CD4-positive, alpha-beta T cell (primary cell): Measurements from ENCODE around the gene CARD19. TPM values are rescaled to one million over a fixed set of nuclear protein-coding genes. Genes with fewer than 3 reads are reported as not detected.

Experiments
- ATAC-seq: fragments of 200-7000 bp; cut with Tn5 transposase; one replicate; pipeline ENCODE4 v1.10.0; 2022; ENCODE audit warnings: mild to moderate bottlenecking; ENCODE audit not compliant: poor library complexity
- CTCF ChIA-PET: fragments of 350-600 bp; sonication (Branson Sonifier 250); formaldehyde crosslinking; loops from one replicate; lab custom pipeline; 2021; ENCODE audit warnings: antibody characterized with exemption, inconsistent platforms; lab: Charles Lee
- POLR2A ChIA-PET: fragments of 350-600 bp; sonication (Branson Sonifier 250); formaldehyde crosslinking; loops from one replicate; lab custom pipeline; 2021; ENCODE audit warnings: antibody characterized with exemption, inconsistent platforms; lab: Charles Lee
- DNase-seq, 14 experiments: peaks; one replicate each; pipeline ENCODE4 v3.0.0-alpha.2; 2013 to 2020; ENCODE audit warnings: mixed read lengths in 2 of 14
- H3K27ac ChIP-seq, 2 donors: one replicate each; pipeline versions ENCODE4 v1.5.1 to v1.7.0; 2013; ENCODE audit warnings: low read length in 2 of 2, low read depth in 1 of 2, mild to moderate bottlenecking in 1 of 2
- H3K27me3 ChIP-seq, 2 experiments: 1 replicate in 1 of 2; 2 replicates in 1 of 2; pipeline versions ENCODE4 v1.6.1 to v1.7.0; 2013; ENCODE audit warnings: low read length in 2 of 2, control low read depth in 1 of 2, mild to moderate bottlenecking in 1 of 2, moderate library complexity in 1 of 2; ENCODE audit not compliant: insufficient read depth in 2 of 2, control insufficient read depth in 1 of 2
- H3K36me3 ChIP-seq: one replicate; pipeline ENCODE4 v1.6.1; 2013; ENCODE audit warnings: low read length, control low read depth; ENCODE audit not compliant: insufficient read depth
- H3K4me1 ChIP-seq: one replicate; pipeline ENCODE4 v1.6.1; 2013; ENCODE audit warnings: low read length, control low read depth; ENCODE audit not compliant: insufficient read depth
- H3K4me3 ChIP-seq: one replicate; pipeline ENCODE4 v1.5.1; 2013; ENCODE audit warnings: mild to moderate bottlenecking, low read length, moderate library complexity
- H3K9me3 ChIP-seq, 2 experiments: 1 replicate in 1 of 2; 2 replicates in 1 of 2; pipeline versions ENCODE4 v1.6.1 to v1.7.0; 2013; ENCODE audit warnings: low read length in 2 of 2, mild to moderate bottlenecking in 2 of 2, control low read depth in 1 of 2, moderate library complexity in 1 of 2; ENCODE audit not compliant: control insufficient read depth in 1 of 2, insufficient read depth in 1 of 2
- H3K27ac Mint-ChIP-seq: one replicate; pipeline ENCODE4 v1.8.0; 2020; ENCODE audit warnings: mixed read lengths
- H3K27me3 Mint-ChIP-seq: one replicate; pipeline ENCODE4 v1.8.0; 2021; ENCODE audit warnings: mixed read lengths
- H3K36me3 Mint-ChIP-seq: one replicate; pipeline ENCODE4 v1.8.0; 2021; ENCODE audit warnings: low read depth, mixed read lengths
- H3K4me1 Mint-ChIP-seq: one replicate; pipeline ENCODE4 v1.8.0; 2021; ENCODE audit warnings: low read depth, mixed read lengths
- H3K4me3 Mint-ChIP-seq: one replicate; pipeline ENCODE4 v1.8.0; 2020; ENCODE audit warnings: mild to moderate bottlenecking, mixed read lengths
- H3K9me3 Mint-ChIP-seq: one replicate; pipeline ENCODE4 v1.8.0; 2020; ENCODE audit warnings: mixed read lengths
- CTCF ChIP-seq: fragments of 200-600 bp; IDR thresholded peaks from one replicate; pipeline ENCODE4 v1.8.0; 2022; ENCODE audit warnings: antibody characterized with exemption, mild to moderate bottlenecking
- intact Hi-C, 2 experiments: fragments of 100-400 bp; cut with DNase I in 1 of 2; cut with micrococcal nuclease in 1 of 2; formaldehyde crosslinking; loops; one replicate each; pipeline versions ENCODE4 v1.15.1 to v1.9.0; 2023 to 2025; cut with DNase I, micrococcal nuclease
- total RNA-seq, 174 experiments: library from RNA in 2 of 174; stranded (reverse) in 2 of 174; gene quantifications; one replicate each; pipeline ENCODE4 v1.2.3 and lab custom pipeline; 2021 to 2026

CARD19 gene
- total RNA-seq, 2 experiments from 2014 or later: 38.8 to 39.2 TPM

- CTCF ChIA-PET: no interaction called here
- DNase-seq: no peak
- no peak overlapping the region for H3K27ac Mint-ChIP-seq
Observed at GRCh38 chr9:93151097-93151784, 55.2 kb downstream of the CARD19 start.

GRCh38 chr9:93154293-93154903 lies 58.4 kb downstream of the CARD19 start:
- H3K27me3 ChIP-seq: no peaks in the 10 kb centered on the region
- intact Hi-C loops: loop anchor here in 1 of 2 experiments (5.0 kb wide), 1 partner anchor 408 kb away; no protein-coding TSS in a partner anchor
- ChIA-PET POLR2A (no interaction called here), CTCF (interaction anchor here (0.6 to 2.1 kb wide), 7 partner anchors 15 to 314 kb away, joined by 3 to 9 read pairs (median 4); partner anchors contain the start of gene NINJ1)
- no peak overlapping the region for H3K27ac ChIP-seq
- Mint-ChIP-seq H3K4me3 (no peak overlapping the region), H3K4me1 (peaks cover 14% of the 10 kb centered on the region), H3K27me3 (no peaks in the 10 kb centered on the region), H3K36me3 (no peaks in the 10 kb centered on the region), H3K27ac (no peak overlapping the region), H3K9me3 (no peaks in the 10 kb centered on the region)
- no peaks in the 10 kb centered on the region for H3K9me3 ChIP-seq
- DNase-seq: peak in 8 of 14 experiments; percentile 26 to 67 (median 37)
- H3K36me3 ChIP-seq: no peaks in the 10 kb centered on the region
- peaks cover 7% of the 10 kb centered on the region for H3K4me1 ChIP-seq
- peak; percentile 36 for TF ChIP-seq CTCF
- ATAC-seq: peak; percentile 79
- H3K4me3 ChIP-seq: no peak overlapping the region

More at GRCh38 chr9:93151097-93151784, 55.2 kb downstream of the CARD19 start:
- no peak overlapping the region for H3K27ac ChIP-seq
- no peaks in the 10 kb centered on the region for H3K36me3 ChIP-seq
- no peak for ATAC-seq
- POLR2A ChIA-PET: no interaction called here
- peaks cover 3% of the 10 kb centered on the region for H3K9me3 Mint-ChIP-seq
- H3K27me3 ChIP-seq: no peaks in the 10 kb centered on the region
- H3K4me1 Mint-ChIP-seq: peaks cover 17% of the 10 kb centered on the region
- H3K27me3 Mint-ChIP-seq: no peaks in the 10 kb centered on the region
- intact Hi-C loops: loop anchor here in 1 of 2 experiments (5.0 kb wide), 1 partner anchor 411 kb away; no protein-coding TSS in a partner anchor
- H3K4me1 ChIP-seq: peaks cover under 1% of the 10 kb centered on the region
- H3K9me3 ChIP-seq: no peaks in the 10 kb centered on the region
- H3K4me3 ChIP-seq: no peak overlapping the region
- no peak overlapping the region for H3K4me3 Mint-ChIP-seq
- TF ChIP-seq CTCF: no peak
- no peaks in the 10 kb centered on the region for H3K36me3 Mint-ChIP-seq

- ATAC-seq: no peak
- CTCF ChIA-PET: no interaction called here
- Histone ChIP-seq H3K27ac (no peak overlapping the region), H3K4me3 (no peak overlapping the region), H3K4me1 (peaks cover 15% of the 10 kb centered on the region), H3K9me3 (no peaks in the 10 kb centered on the region), H3K36me3 (no peaks in the 10 kb centered on the region), H3K27me3 (no peaks in the 10 kb centered on the region)
- intact Hi-C loops: loop anchor here in 1 of 2 experiments (5.0 kb wide), 1 partner anchor 806 kb away; no protein-coding TSS in a partner anchor
- Mint-ChIP-seq H3K27ac (no peak overlapping the region), H3K4me1 (peaks cover 20% of the 10 kb centered on the region), H3K27me3 (no peaks in the 10 kb centered on the region), H3K36me3 (no peaks in the 10 kb centered on the region), H3K4me3 (no peak overlapping the region), H3K9me3 (no peaks in the 10 kb centered on the region)
- POLR2A ChIA-PET: interaction anchor here (1.1 to 1.2 kb wide), 2 partner anchors 22 to 36 kb away, joined by 4 read pairs; partner anchors contain the start of gene NINJ1
- DNase-seq: no peak
- no peak for TF ChIP-seq CTCF
Observed at GRCh38 chr9:93155716-93156474, 59.9 kb downstream of the CARD19 start.
